Sigmoid colon (tissue), 4 donors: ENCODE data around the gene PTK7.

Source experiments
- CTCF ChIP-seq, 4 experiments: fragments of 450-650 bp in 3 of 4; fragments of 200-600 bp in 1 of 4; IDR thresholded peaks; one replicate each; pipeline ENCODE4 v1.5.1; 2016 to 2019; ENCODE audit warnings: antibody characterized with exemption in 4 of 4, mild to moderate bottlenecking in 3 of 4, moderate library complexity in 2 of 4
- EP300 ChIP-seq, 4 donors: sonication (generic); formaldehyde crosslinking; IDR thresholded peaks; one replicate each; pipeline ENCODE4 v1.6.1; 2017; ENCODE audit warnings: antibody characterized with exemption in 4 of 4
- POLR2A ChIP-seq, 2 donors: fragments of 450-650 bp; IDR thresholded peaks; one replicate each; pipeline ENCODE4 v1.6.1; 2016; ENCODE audit warnings: antibody characterized with exemption in 2 of 2, mild to moderate bottlenecking in 2 of 2, moderate library complexity in 2 of 2

GRCh38 chr6:43119482-43119881 is 43.4 kb downstream of the PTK7 start:
- TF ChIP-seq EP300 (IDR thresholded peaks at IDR 0.05) (no peak), CTCF (IDR thresholded peaks at IDR 0.05) (no peak), POLR2A (IDR thresholded peaks at IDR 0.05) (no peak)
